Esophagus muscularis mucosa (tissue), 4 donors: Measurements from ENCODE around the gene GALNTL6. TPM values are rescaled to one million over a fixed set of nuclear protein-coding genes. Genes with fewer than 3 reads are reported as not detected.

ENCODE experiments used
- DNase-seq: peaks from one replicate; pipeline ENCODE4 v3.0.0-alpha.2; 2017; ENCODE audit errors: extremely low spot score
- H3K27ac ChIP-seq, 4 donors: fragments of 200-600 bp; sonication (generic); replicated peaks in 1 of 4; 1 replicate in 3 of 4; 2 replicates in 1 of 4; pipeline ENCODE4 v1.5.1; 2016 to 2019; ENCODE audit warnings: mild to moderate bottlenecking in 1 of 4
- H3K27me3 ChIP-seq, 4 donors: fragments of 200-600 bp; sonication (generic); one replicate each; pipeline versions ENCODE4 v1.5.1 to v1.6.0; 2016 to 2019
- H3K36me3 ChIP-seq, 4 donors: fragments of 200-600 bp; sonication (generic); one replicate each; pipeline ENCODE4 v1.5.1; 2016 to 2019
- H3K4me1 ChIP-seq, 4 donors: fragments of 200-600 bp; sonication (generic); one replicate each; pipeline ENCODE4 v1.5.1; 2016 to 2019
- H3K4me3 ChIP-seq, 4 donors: fragments of 200-600 bp; sonication (generic); 1 replicate in 2 of 4; 2 replicates in 2 of 4; pipeline ENCODE4 v1.5.1; 2016 to 2019; ENCODE audit warnings: mild to moderate bottlenecking in 4 of 4, moderate library complexity in 1 of 4
- H3K9me3 ChIP-seq, 4 donors: fragments of 200-600 bp; sonication (generic); 1 replicate in 3 of 4; 2 replicates in 1 of 4; pipeline ENCODE4 v1.5.1; 2016 to 2019
- CTCF ChIP-seq, 3 experiments: fragments of 200-600 bp in 2 of 3; fragments of 450-650 bp in 1 of 3; sonication (generic) in 2 of 3; IDR thresholded peaks; one replicate each; pipeline ENCODE4 v1.5.1; 2017 to 2019; ENCODE audit warnings: antibody characterized with exemption in 3 of 3, mild to moderate bottlenecking in 2 of 3, moderate library complexity in 1 of 3
- EP300 ChIP-seq: sonication (generic); formaldehyde crosslinking; IDR thresholded peaks from one replicate; pipeline ENCODE4 v1.6.1; 2017; ENCODE audit warnings: antibody characterized with exemption
- POLR2A ChIP-seq: fragments of 450-650 bp; IDR thresholded peaks from one replicate; pipeline ENCODE4 v1.6.1; 2017; ENCODE audit warnings: antibody characterized with exemption, moderate library complexity, mild to moderate bottlenecking, low read depth
- POLR2AphosphoS5 ChIP-seq, 2 donors: sonication (generic); formaldehyde crosslinking; IDR thresholded peaks; one replicate each; pipeline ENCODE4 v1.6.1; 2017; ENCODE audit warnings: antibody characterized with exemption in 2 of 2
- WGBS: methylation state at CpG from one replicate; pipeline ENCODE4 v1.1.5; 2018; 5-methylcytosine and 5-hydroxymethylcytosine counted together
- intact Hi-C: fragments of 100-400 bp; cut with DNase I; formaldehyde crosslinking; loops from one replicate; pipeline ENCODE4 v1.15.1; 2023
- total RNA-seq, 4 donors: library from RNA; depleted of rRNA; stranded (reverse); fragments of >200 nt; gene quantifications; one replicate each; pipeline versions ENCODE4 v1.1.0 to v1.2.1, GENCODE V29; 2016

The GALNTL6 gene
- total RNA-seq, 4 donors from 2014 or later = 0.33 to 0.42 TPM; not detected in 2

GRCh38 chr4:171843456-171843855 lies 30.3 kb downstream of the GALNTL6 start:
- DNase-seq = no peak
- intact Hi-C loops = loop anchor here (10.0 kb wide), 1 partner anchor 991 kb away; no protein-coding TSS in a partner anchor
- no peak overlapping the region for H3K4me3 ChIP-seq
- H3K27me3 ChIP-seq = no peaks in the 10 kb centered on the region
- WGBS = 94% methylated on average over 1 of the region's 1 CpG
- no peaks in the 10 kb centered on the region for H3K9me3 ChIP-seq
- H3K27ac ChIP-seq = no peak overlapping the region
- no peaks in the 10 kb centered on the region for H3K4me1 ChIP-seq
- no peaks in the 10 kb centered on the region for H3K36me3 ChIP-seq
- TF ChIP-seq POLR2A = no peak
- TF ChIP-seq POLR2AphosphoS5 (IDR thresholded peaks at IDR 0.05) = no peak
- TF ChIP-seq CTCF (IDR thresholded peaks at IDR 0.05) = no peak
- TF ChIP-seq EP300 = no peak

- DNase-seq = no peak
- Histone ChIP-seq H3K4me1 (no peaks in the 10 kb centered on the region), H3K4me3 (no peak overlapping the region), H3K27me3 (no peaks in the 10 kb centered on the region), H3K36me3 (no peaks in the 10 kb centered on the region), H3K9me3 (no peaks in the 10 kb centered on the region), H3K27ac (no peak overlapping the region)
- 28% methylated on average over 2 of the region's 2 CpGs for WGBS
- intact Hi-C loops = loop anchor here (10.0 kb wide), 1 partner anchor 989 kb away; no protein-coding TSS in a partner anchor
- no peak for TF ChIP-seq POLR2AphosphoS5 (IDR thresholded peaks at IDR 0.05)
- no peak for TF ChIP-seq EP300
- peak in 2 of 3 experiments; percentile 20 to 30 for TF ChIP-seq CTCF (IDR thresholded peaks at IDR 0.05)
- no peak for TF ChIP-seq POLR2A
Observed at GRCh38 chr4:171846232-171846631, 33.0 kb downstream of the GALNTL6 start.

GRCh38 chr4:171846893-171847292 lies 33.7 kb downstream of the GALNTL6 start:
- no peak for DNase-seq
- H3K4me1 ChIP-seq = no peaks in the 10 kb centered on the region
- TF ChIP-seq POLR2A = no peak
- TF ChIP-seq EP300 = no peak
- no peak for TF ChIP-seq POLR2AphosphoS5 (IDR thresholded peaks at IDR 0.05)
- TF ChIP-seq CTCF (IDR thresholded peaks at IDR 0.05) = no peak
- H3K9me3 ChIP-seq = no peaks in the 10 kb centered on the region
- no peaks in the 10 kb centered on the region for H3K36me3 ChIP-seq
- H3K27me3 ChIP-seq = no peaks in the 10 kb centered on the region
- 82% methylated on average over 2 of the region's 2 CpGs for WGBS
- no peak overlapping the region for H3K27ac ChIP-seq
- H3K4me3 ChIP-seq = no peak overlapping the region
- intact Hi-C loops = loop anchor here (10.0 kb wide), 1 partner anchor 988 kb away; no protein-coding TSS in a partner anchor

- intact Hi-C loops = loop anchor here (10.0 kb wide), 1 partner anchor 987 kb away; no protein-coding TSS in a partner anchor
- Histone ChIP-seq H3K27ac (no peak overlapping the region), H3K4me1 (no peaks in the 10 kb centered on the region), H3K9me3 (no peaks in the 10 kb centered on the region), H3K4me3 (no peak overlapping the region), H3K36me3 (no peaks in the 10 kb centered on the region), H3K27me3 (no peaks in the 10 kb centered on the region)
- WGBS = 75% methylated on average over 1 of the region's 1 CpG
- TF ChIP-seq POLR2AphosphoS5 (IDR thresholded peaks at IDR 0.05) (no peak), EP300 (no peak), CTCF (IDR thresholded peaks at IDR 0.05) (no peak), POLR2A (no peak)
- DNase-seq = no peak
Observed at GRCh38 chr4:171847751-171848150, 34.5 kb downstream of the GALNTL6 start.

GRCh38 chr4:171849686-171850222 lies 36.5 kb downstream of the GALNTL6 start:
- H3K4me1 ChIP-seq = no peaks in the 10 kb centered on the region
- TF ChIP-seq EP300 (no peak), POLR2A (no peak), CTCF (IDR thresholded peaks at IDR 0.05) (no peak), POLR2AphosphoS5 (IDR thresholded peaks at IDR 0.05) (no peak)
- WGBS = 89% methylated on average over 8 of the region's 8 CpGs
- DNase-seq = no peak
- H3K27ac ChIP-seq = no peak overlapping the region
- H3K4me3 ChIP-seq = no peak overlapping the region
- intact Hi-C loops = loop anchor here (10.0 kb wide), 1 partner anchor 985 kb away; no protein-coding TSS in a partner anchor
- no peaks in the 10 kb centered on the region for H3K9me3 ChIP-seq
- H3K27me3 ChIP-seq = no peaks in the 10 kb centered on the region
- H3K36me3 ChIP-seq = no peaks in the 10 kb centered on the region
